A549 (cell line): ENCODE measurements around the gene KRT81. TPM values are rescaled to one million over a fixed set of nuclear protein-coding genes. Genes with fewer than 3 reads are reported as not detected.

Experiments
- ATAC-seq, 2 experiments: fragments of 200-7000 bp in 1 of 2; fragments of >200 bp in 1 of 2; cut with Nextera tagmentation in 1 of 2; cut with Tn5 transposase in 1 of 2; 3 replicates each; pipeline versions ENCODE4 v1.8.0 to v1.9.1; 2018 to 2020; ENCODE audit warnings: mild to moderate bottlenecking in 1 of 2, moderate library complexity in 1 of 2
- CTCF ChIA-PET: fragments of 300-600 bp; sonication (Branson Sonifier 250); formaldehyde crosslinking; extraction: SDS; loops from one replicate; lab custom pipeline; 2021; ENCODE audit warnings: antibody characterized with exemption, inconsistent platforms; lab: Yijun Ruan, JAX
- POLR2A ChIA-PET: fragments of 350-600 bp; formaldehyde crosslinking; extraction: SDS; loops from one replicate; lab custom pipeline; 2021; ENCODE audit warnings: antibody characterized with exemption, inconsistent platforms; lab: Yijun Ruan, JAX
- DNase-seq, 2 experiments: peaks; one replicate each; pipeline versions ENCODE4 v3.0.0 to v3.0.0-alpha.2; 2011 to 2016; ENCODE audit warnings: low read depth in 1 of 2, low spot score in 1 of 2
- FAIRE-seq: peaks from 2 replicates; lab custom pipeline; 2011; peaks lifted over from hg19 to GRCh38; lab: Jason Lieb, UNC
- H3K27ac ChIP-seq, 2 experiments: fragments of >200 bp; sonication (Bioruptor Twin); formaldehyde crosslinking; 3 replicates each; pipeline ENCODE4 v1.5.1; 2016 to 2017
- H3K4me1 ChIP-seq: fragments of >200 bp; sonication (Bioruptor Twin); formaldehyde crosslinking; 3 replicates; pipeline ENCODE4 v1.6.1; 2016
- H3K4me2 ChIP-seq: fragments of >200 bp; sonication (Bioruptor Twin); formaldehyde crosslinking; 3 replicates; pipeline ENCODE4 v1.6.1; 2016
- H3K4me3 ChIP-seq: fragments of >200 bp; sonication (Bioruptor Twin); formaldehyde crosslinking; 3 replicates; pipeline ENCODE4 v1.5.1; 2016
- H3K9me3 ChIP-seq: fragments of >200 bp; sonication (Bioruptor Twin); formaldehyde crosslinking; 3 replicates; pipeline ENCODE4 v1.6.1; 2016
- CBX2 ChIP-seq: fragments of 200-600 bp; sonication (generic); IDR thresholded peaks from 2 replicates; pipeline ENCODE4 v1.6.1; 2016; ENCODE audit warnings: low read depth, mild to moderate bottlenecking, borderline replicate concordance
- CBX8 ChIP-seq: fragments of 200-600 bp; sonication (generic); IDR thresholded peaks from 2 replicates; pipeline ENCODE4 v1.6.1; 2016
- CEBPB ChIP-seq, 2 experiments: fragments of >200 bp in 1 of 2; sonication (Bioruptor Twin) in 1 of 2; formaldehyde crosslinking in 1 of 2; IDR thresholded peaks; 2 replicates each; pipeline ENCODE4 v1.6.1; 2012 to 2016
- EP300 ChIP-seq, 2 experiments: fragments of >200 bp; sonication (Bioruptor Twin); formaldehyde crosslinking; IDR thresholded peaks; 2 replicates in 1 of 2; 3 replicates in 1 of 2; pipeline ENCODE4 v1.6.1; 2016 to 2017
- ESRRA ChIP-seq: fragments of 150-350 bp; IDR thresholded peaks from 2 replicates; pipeline ENCODE4 v1.6.1; 2014; ENCODE audit warnings: mild to moderate bottlenecking, low read length, borderline replicate concordance
- FOSB ChIP-seq: fragments of 250-450 bp; sonication (Bioruptor Pico); IDR thresholded peaks from 2 replicates; pipeline ENCODE4 v1.5.0; 2020; ENCODE audit warnings: mild to moderate bottlenecking, moderate library complexity
- FOSL2 ChIP-seq, 2 experiments: fragments of 450-650 bp in 1 of 2; fragments of >200 bp in 1 of 2; sonication (Bioruptor Twin) in 1 of 2; formaldehyde crosslinking; IDR thresholded peaks; 2 replicates each; pipeline versions ENCODE4 v1.5.0 to v1.6.1; 2016 to 2020; ENCODE audit warnings: mild to moderate bottlenecking in 1 of 2, moderate library complexity in 1 of 2
- FOXS1 ChIP-seq: fragments of 250-450 bp; sonication (Bioruptor Pico); IDR thresholded peaks from 2 replicates; pipeline ENCODE4 v1.5.0; 2020; ENCODE audit warnings: mild to moderate bottlenecking, moderate library complexity
- HOXB13 ChIP-seq: fragments of 250-450 bp; sonication (Bioruptor Pico); IDR thresholded peaks from 2 replicates; pipeline ENCODE4 v1.5.0; 2020; ENCODE audit warnings: low read depth, mild to moderate bottlenecking, moderate library complexity
- JUNB ChIP-seq: fragments of >200 bp; sonication (Bioruptor Twin); formaldehyde crosslinking; IDR thresholded peaks from 2 replicates; pipeline ENCODE4 v1.6.1; 2016
- MAFK ChIP-seq: fragments of 450-650 bp; IDR thresholded peaks from 2 replicates; pipeline ENCODE4 v1.6.1; 2014; ENCODE audit not compliant: partially characterized antibody
- MAZ ChIP-seq: fragments of 150-350 bp; IDR thresholded peaks from 2 replicates; pipeline ENCODE4 v1.6.1; 2014; ENCODE audit warnings: antibody characterized with exemption, low read depth, low read length, borderline replicate concordance
- NFE2L2 ChIP-seq: fragments of 150-350 bp; conservative IDR thresholded peaks from 2 replicates; pipeline ENCODE4 v1.6.1; 2014; ENCODE audit warnings: low read length
- NPAS2 ChIP-seq: fragments of 250-450 bp; sonication (Bioruptor Pico); IDR thresholded peaks from 2 replicates; pipeline ENCODE4 v1.8.0; 2022; ENCODE audit warnings: mild to moderate bottlenecking, moderate library complexity, borderline replicate concordance
- PHF8 ChIP-seq: fragments of 200-600 bp; sonication (generic); IDR thresholded peaks from 2 replicates; pipeline ENCODE4 v1.6.1; 2016; ENCODE audit warnings: low read depth, mild to moderate bottlenecking, antibody characterized with exemption, moderate library complexity, borderline replicate concordance
- POLR2AphosphoS2 ChIP-seq: conservative IDR thresholded peaks from 2 replicates; pipeline ENCODE4 v1.6.1; 2012; ENCODE audit warnings: low read length, improper control_type of control experiment, inconsistent platforms
- RAD21 ChIP-seq, 2 experiments: fragments of >200 bp in 1 of 2; sonication (Bioruptor Twin) in 1 of 2; formaldehyde crosslinking in 1 of 2; IDR thresholded peaks in 1 of 2; conservative IDR thresholded peaks in 1 of 2; 2 replicates in 1 of 2; 3 replicates in 1 of 2; pipeline ENCODE4 v1.6.1; 2012 to 2018; ENCODE audit warnings: inconsistent platforms in 1 of 2
- RARB ChIP-seq: fragments of 250-450 bp; sonication (Bioruptor Pico); IDR thresholded peaks from 2 replicates; pipeline ENCODE4 v1.8.0; 2021; ENCODE audit warnings: mild to moderate bottlenecking, moderate library complexity
- RCOR1 ChIP-seq: fragments of 150-350 bp; IDR thresholded peaks from 2 replicates; pipeline ENCODE4 v1.6.1; 2014; ENCODE audit warnings: antibody characterized with exemption, low read length, low read depth
- SMC3 ChIP-seq: fragments of >200 bp; sonication (Bioruptor Twin); formaldehyde crosslinking; IDR thresholded peaks from 3 replicates; pipeline ENCODE4 v1.6.1; 2018; ENCODE audit warnings: inconsistent platforms
- TFCP2L1 ChIP-seq: fragments of 250-450 bp; sonication (Bioruptor Pico); IDR thresholded peaks from 2 replicates; pipeline ENCODE4 v1.5.0; 2021; ENCODE audit warnings: mild to moderate bottlenecking
- TP53 ChIP-seq: fragments of 250-450 bp; sonication (Bioruptor Pico); IDR thresholded peaks from 2 replicates; pipeline ENCODE4 v1.5.0; 2021; ENCODE audit warnings: mild to moderate bottlenecking, moderate library complexity
- ZC3H11A ChIP-seq: fragments of 450-650 bp; IDR thresholded peaks from 2 replicates; pipeline ENCODE4 v1.6.1; 2014; ENCODE audit warnings: antibody characterized with exemption, mild to moderate bottlenecking
- ZFP36 ChIP-seq: fragments of 450-650 bp; IDR thresholded peaks from 2 replicates; pipeline ENCODE4 v1.6.1; 2014; ENCODE audit warnings: borderline replicate concordance; ENCODE audit not compliant: partially characterized antibody
- WGBS: methylation state at CpG from one replicate; pipeline ENCODE4 v1.1.6; 2017; ENCODE audit errors: missing lambda C conversion rate; 5-methylcytosine and 5-hydroxymethylcytosine counted together
- polyA plus RNA-seq, 4 experiments: library from polyadenylated mRNA; depleted of rRNA in 3 of 4; stranded (reverse); fragments of >200 nt; fragmentation: RNase III in 1 of 4; extraction: RNeasy Plus Mini Kit Qiagen cat#74134 plus additional on column Dnase treatment in 1 of 4; gene quantifications; 2 replicates in 3 of 4; 3 replicates in 1 of 4; pipeline ENCODE4 v1.2.3, GENCODE V29; 2011 to 2017
- TF ChIP-seq, protein P1 (sequence below): fragments of >200 bp; sonication (Bioruptor Twin); formaldehyde crosslinking; IDR thresholded peaks from 3 replicates; pipeline ENCODE4 v1.5.1; 2016
- TF ChIP-seq, protein P2 (sequence below): fragments of 450-650 bp; IDR thresholded peaks from 2 replicates; pipeline ENCODE4 v1.6.1; 2014; ENCODE audit warnings: antibody characterized with exemption
- TF ChIP-seq, protein P3 (sequence below): fragments of >200 bp; sonication (Bioruptor Twin); formaldehyde crosslinking; IDR thresholded peaks from 2 replicates; pipeline ENCODE4 v1.6.1; 2016

The KRT81 gene
- polyA plus RNA-seq, 2 of the 4 experiments (the other 2 are of a cell fraction) = 1,799 to 3,643 TPM

DNA sequence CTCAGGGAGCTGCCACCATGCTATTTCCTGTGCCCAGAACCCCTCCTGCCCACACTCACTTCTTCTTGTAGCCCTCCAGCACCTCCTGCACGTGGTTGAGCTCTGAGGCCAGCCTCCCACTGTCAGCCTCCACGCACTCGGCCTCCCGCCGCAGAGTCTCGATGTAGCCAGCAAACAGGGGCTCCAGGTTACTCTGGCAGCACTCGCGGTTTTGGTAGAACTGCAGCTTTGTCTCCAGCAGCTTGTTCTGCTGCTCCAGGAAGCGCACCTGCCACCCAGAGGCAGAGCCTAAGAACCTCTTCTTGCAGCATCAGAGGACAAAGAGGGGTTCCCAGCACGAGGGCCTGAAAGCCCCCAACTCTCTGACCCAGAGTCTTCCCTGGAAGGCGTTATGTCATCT is 27.8 kb upstream of the KRT81 start:
- Histone ChIP-seq H3K4me3 (no peak overlapping the region), H3K4me1 (peaks cover 7% of the 10 kb centered on the region; the same call in 1 of the 3 replicates), H3K27ac (peak overlapping the region; percentile 51 to 81), H3K9me3 (no peaks in the 10 kb centered on the region), H3K4me2 (no peak overlapping the region)
- no peak for TF ChIP-seq CBX8
- TF ChIP-seq CBX2 = no peak
- TF ChIP-seq RAD21 (conservative IDR thresholded peaks at IDR 0.05 in 1 of 2, IDR thresholded peaks at IDR 0.05 in 1 of 2) = peak; percentile 52 to 57; a peak in 4 of 5 replicates
- TF ChIP-seq, protein P1, sequence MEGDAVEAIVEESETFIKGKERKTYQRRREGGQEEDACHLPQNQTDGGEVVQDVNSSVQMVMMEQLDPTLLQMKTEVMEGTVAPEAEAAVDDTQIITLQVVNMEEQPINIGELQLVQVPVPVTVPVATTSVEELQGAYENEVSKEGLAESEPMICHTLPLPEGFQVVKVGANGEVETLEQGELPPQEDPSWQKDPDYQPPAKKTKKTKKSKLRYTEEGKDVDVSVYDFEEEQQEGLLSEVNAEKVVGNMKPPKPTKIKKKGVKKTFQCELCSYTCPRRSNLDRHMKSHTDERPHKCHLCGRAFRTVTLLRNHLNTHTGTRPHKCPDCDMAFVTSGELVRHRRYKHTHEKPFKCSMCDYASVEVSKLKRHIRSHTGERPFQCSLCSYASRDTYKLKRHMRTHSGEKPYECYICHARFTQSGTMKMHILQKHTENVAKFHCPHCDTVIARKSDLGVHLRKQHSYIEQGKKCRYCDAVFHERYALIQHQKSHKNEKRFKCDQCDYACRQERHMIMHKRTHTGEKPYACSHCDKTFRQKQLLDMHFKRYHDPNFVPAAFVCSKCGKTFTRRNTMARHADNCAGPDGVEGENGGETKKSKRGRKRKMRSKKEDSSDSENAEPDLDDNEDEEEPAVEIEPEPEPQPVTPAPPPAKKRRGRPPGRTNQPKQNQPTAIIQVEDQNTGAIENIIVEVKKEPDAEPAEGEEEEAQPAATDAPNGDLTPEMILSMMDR = peak; percentile 29
- TF ChIP-seq MAZ = no peak
- TF ChIP-seq FOSL2 (IDR thresholded peaks at IDR 0.05) = no peak
- no peak for TF ChIP-seq FOSL2 (CRISPR knock-in tag; IDR thresholded peaks at IDR 0.05)
- TF ChIP-seq PHF8 = no peak
- TF ChIP-seq, protein P2, sequence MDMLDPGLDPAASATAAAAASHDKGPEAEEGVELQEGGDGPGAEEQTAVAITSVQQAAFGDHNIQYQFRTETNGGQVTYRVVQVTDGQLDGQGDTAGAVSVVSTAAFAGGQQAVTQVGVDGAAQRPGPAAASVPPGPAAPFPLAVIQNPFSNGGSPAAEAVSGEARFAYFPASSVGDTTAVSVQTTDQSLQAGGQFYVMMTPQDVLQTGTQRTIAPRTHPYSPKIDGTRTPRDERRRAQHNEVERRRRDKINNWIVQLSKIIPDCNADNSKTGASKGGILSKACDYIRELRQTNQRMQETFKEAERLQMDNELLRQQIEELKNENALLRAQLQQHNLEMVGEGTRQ = no peak
- no peak for TF ChIP-seq TP53
- peak; percentile 23; the same call in 1 of the 3 replicates for TF ChIP-seq SMC3
- TF ChIP-seq FOSB (CRISPR knock-in tag) = no peak
- 69% methylated on average over 11 of the region's 11 CpGs for WGBS
- FAIRE-seq (no peak), DNase-seq (peak in 1 of 2 experiments; percentile 59), ATAC-seq (peak in 1 of 2 experiments; percentile 51; a peak in 2 of 6 replicates)
- POLR2A ChIA-PET = interaction anchor here (0.5 to 1.7 kb wide), 7 partner anchors 31 to 67 kb away, joined by 3 to 6 read pairs (median 5); no protein-coding TSS in a partner anchor
- CTCF ChIA-PET = interaction anchor here (0.6 to 15.7 kb wide), 20 partner anchors 8 to 566 kb away, joined by 3 to 387 read pairs (median 4); partner anchors contain the start of gene KRT86

DNA sequence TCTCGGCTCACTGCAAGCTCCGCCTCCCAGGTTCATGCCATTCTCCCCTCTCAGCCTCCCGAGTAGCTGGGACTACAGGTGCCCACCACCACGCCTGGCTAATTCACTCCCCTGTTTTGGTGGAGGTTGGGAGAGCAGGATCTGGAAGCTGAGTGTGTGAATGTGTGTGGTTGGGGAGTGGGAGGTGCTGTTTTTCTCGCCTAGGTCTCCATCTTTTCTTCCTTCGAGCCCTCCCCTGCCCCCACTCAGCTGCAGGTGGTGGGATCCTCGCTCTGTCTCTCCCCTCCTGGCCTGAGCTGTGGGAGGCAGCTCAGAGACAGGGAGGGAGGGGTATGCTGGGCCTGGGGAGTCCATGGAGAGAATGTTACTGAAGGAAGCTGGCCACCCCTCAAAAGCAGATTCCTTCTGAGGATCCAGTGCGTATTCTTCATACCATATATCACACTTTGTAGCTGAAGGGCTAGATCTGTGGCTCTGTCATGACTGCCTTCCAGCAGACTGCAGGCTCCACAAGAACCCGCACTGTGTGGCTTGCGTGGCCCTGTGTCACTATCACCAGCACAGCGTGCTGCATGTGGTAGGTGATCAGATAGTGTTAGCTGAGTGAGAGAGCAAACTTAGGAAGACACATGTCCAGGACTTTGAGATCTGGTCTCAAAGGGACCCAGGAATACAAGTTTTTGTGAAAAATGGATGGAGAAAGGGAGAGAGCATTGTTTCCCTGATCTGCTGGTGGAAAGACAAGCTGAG is 27.1 kb upstream of the KRT81 start:
- CTCF ChIA-PET = interaction anchor here (0.8 to 15.7 kb wide), 20 partner anchors 9 to 566 kb away, joined by 3 to 387 read pairs (median 4); partner anchors contain the start of gene KRT86
- ATAC-seq (no peak), DNase-seq (no peak)
- POLR2A ChIA-PET = interaction anchor here (0.5 to 1.7 kb wide), 8 partner anchors 30 to 172 kb away, joined by 3 to 6 read pairs (median 4); no protein-coding TSS in a partner anchor
- no peak overlapping the region for H3K4me3 ChIP-seq
- no peaks in the 10 kb centered on the region for H3K9me3 ChIP-seq
- WGBS = 92% methylated on average over 11 of the region's 11 CpGs
- H3K4me1 ChIP-seq = peaks cover 7% of the 10 kb centered on the region; the same call in 1 of the 3 replicates
- TF ChIP-seq, protein P3, sequence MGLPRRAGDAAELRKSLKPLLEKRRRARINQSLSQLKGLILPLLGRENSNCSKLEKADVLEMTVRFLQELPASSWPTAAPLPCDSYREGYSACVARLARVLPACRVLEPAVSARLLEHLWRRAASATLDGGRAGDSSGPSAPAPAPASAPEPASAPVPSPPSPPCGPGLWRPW = no peak
- TF ChIP-seq JUNB (no peak), POLR2AphosphoS2 (no peak), RARB (CRISPR knock-in tag) (no peak), NPAS2 (CRISPR knock-in tag) (no peak)
- TF ChIP-seq, all 56 proteins: peak for 0
- Histone ChIP-seq H3K27ac (peak overlapping the region; percentile 51 to 81), H3K4me2 (no peak overlapping the region)
- no peak for FAIRE-seq

DNA sequence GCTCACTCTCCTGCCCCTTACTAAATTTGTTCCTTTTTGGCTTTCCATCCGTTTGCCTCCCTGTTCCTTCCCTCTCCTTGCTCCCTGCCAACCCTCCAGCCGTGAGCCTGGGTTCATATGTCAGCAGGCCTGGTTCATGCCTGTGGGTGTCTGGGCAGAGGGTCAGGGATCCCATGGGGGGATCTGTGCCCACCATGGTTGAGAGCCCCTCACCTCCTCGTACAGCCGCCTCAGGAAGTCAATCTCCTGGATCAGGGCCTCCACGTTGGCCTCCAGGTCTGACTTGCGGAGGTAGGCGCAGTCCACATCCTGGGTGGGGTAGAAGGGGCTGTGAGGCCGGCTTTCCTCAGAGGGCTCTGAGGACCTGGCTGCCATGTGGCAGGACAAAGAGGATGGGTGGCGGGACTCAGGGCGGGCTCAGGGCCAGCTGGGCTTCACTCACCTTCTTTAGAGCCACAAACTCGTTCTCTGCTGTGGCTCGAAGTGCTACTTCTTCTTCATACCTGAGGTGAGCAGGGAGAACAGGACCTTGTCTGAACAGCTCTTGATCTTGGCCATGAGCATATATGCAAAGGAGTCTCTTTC is 26.2 kb upstream of the KRT81 start:
- Histone ChIP-seq H3K4me2 (no peak overlapping the region), H3K27ac (peak overlapping the region; percentile 51 to 81; a peak in 5 of 6 replicates), H3K9me3 (no peaks in the 10 kb centered on the region), H3K4me1 (peaks cover 7% of the 10 kb centered on the region; the same call in 1 of the 3 replicates), H3K4me3 (no peak overlapping the region)
- ChIA-PET POLR2A (no interaction called here), CTCF (interaction anchor here (1.3 to 15.7 kb wide), 8 partner anchors 8 to 567 kb away, joined by 3 to 387 read pairs (median 8); partner anchors contain the start of gene KRT86)
- 93% methylated on average over 12 of the region's 12 CpGs for whole genome bisulfite sequencing
- no peak for DNase-seq
- ATAC-seq = no peak
- TF ChIP-seq RARB (CRISPR knock-in tag) = no peak
- no peak for TF ChIP-seq EP300 (IDR thresholded peaks at IDR 0.05)
- no peak for TF ChIP-seq ZC3H11A
- no peak for TF ChIP-seq TP53
- no peak for TF ChIP-seq CEBPB (IDR thresholded peaks at IDR 0.05)
- TF ChIP-seq FOSL2 (IDR thresholded peaks at IDR 0.05) = no peak
- no peak for TF ChIP-seq FOSL2 (CRISPR knock-in tag; IDR thresholded peaks at IDR 0.05)
- no peak for TF ChIP-seq MAFK
- no peak for TF ChIP-seq TFCP2L1 (CRISPR knock-in tag)
- TF ChIP-seq FOXS1 (CRISPR knock-in tag) = no peak
- TF ChIP-seq ZFP36 = no peak
- no peak for TF ChIP-seq ESRRA
- TF ChIP-seq RCOR1 = no peak
- no peak for TF ChIP-seq NFE2L2
- TF ChIP-seq HOXB13 (CRISPR knock-in tag) = no peak
- no peak for FAIRE-seq
